NCI-H526 (cell line): ENCODE measurements around the gene PINLYP.
"Not testable (repeated sequence)": the region's sequence is repeated elsewhere in the genome, so short reads cannot be mapped to it uniquely, and the experiment has no call there.

Experiments used
- DNase-seq, 2 experiments: peaks; one replicate each; lab custom pipeline; 2025; lab: John Stamatoyannopoulos, UW

Gene PINLYP

GRCh38 chr19:43581467-43581866, 5.9 kb downstream of the PINLYP start:
- no peak for DNase-seq

GRCh38 chr19:43582495-43582894, 6.9 kb downstream of the PINLYP start:
- no peak for DNase-seq

- DNase-seq, result no peak
Measured at GRCh38 chr19:43584484-43584883, 8.9 kb downstream of the PINLYP start.

GRCh38 chr19:43586346-43586745, 10.7 kb downstream of the PINLYP start:
- no peak for DNase-seq

- not testable (repeated sequence) for DNase-seq
Measured at GRCh38 chr19:43587029-43587428, 11.4 kb downstream of the PINLYP start.

GRCh38 chr19:43589277-43589676, 13.7 kb downstream of the PINLYP start:
- DNase-seq, result no peak

- DNase-seq, result no peak
Measured at GRCh38 chr19:43589678-43590077, 14.1 kb downstream of the PINLYP start.

GRCh38 chr19:43591904-43592772, 16.5 kb downstream of the PINLYP start:
- no peak for DNase-seq

GRCh38 chr19:43592800-43593350, 17.3 kb downstream of the PINLYP start:
- no peak for DNase-seq

GRCh38 chr19:43594081-43594697, 18.6 kb downstream of the PINLYP start:
- no peak for DNase-seq

GRCh38 chr19:43594710-43595604, 19.4 kb downstream of the PINLYP start:
- peak; percentile 47 to 86 for DNase-seq

- DNase-seq, result peak in 1 of 2 experiments; percentile 61
Measured at GRCh38 chr19:43595605-43595998, 20.0 kb downstream of the PINLYP start.

GRCh38 chr19:43595999-43596841, 20.6 kb downstream of the PINLYP start, which contains the start of the genes IRGQ and ZNF576:
Gene IRGQ (minus strand): TSS chr19:43596134. CDS start chr19:43595338, 796 bp downstream.
Gene ZNF576 (plus strand): TSS chr19:43596595. CDS start chr19:43597109, 514 bp downstream.
- peak; percentile 99 to 100 for DNase-seq

- no peak for DNase-seq
Measured at GRCh38 chr19:43596842-43597461, 21.4 kb downstream of the PINLYP start.

GRCh38 chr19:43597876-43598275, 22.3 kb downstream of the PINLYP start:
- DNase-seq, result no peak

- DNase-seq, result no peak
Measured at GRCh38 chr19:43598445-43599240, 23.0 kb downstream of the PINLYP start.

GRCh38 chr19:43599635-43600295, 24.2 kb downstream of the PINLYP start:
- DNase-seq, result no peak

GRCh38 chr19:43600326-43600725, 24.7 kb downstream of the PINLYP start:
- DNase-seq, result not testable (repeated sequence)
